GM18868 (cell line): ENCODE measurements around the gene MOK.
"Not testable (repeated sequence)": the region's sequence is repeated elsewhere in the genome, so short reads cannot be mapped to it uniquely, and the experiment has no call there.

ENCODE experiments used
- ATAC-seq: cut with Tn5 transposase; IDR thresholded peaks from one replicate; pipeline ENCODE4 v1.9.1; 2021; ENCODE audit warnings: mild to moderate bottlenecking, moderate library complexity; ENCODE audit not compliant: unreplicated experiment

MOK gene

GRCh38 chr14:102304611-102305506 is at the start of gene MOK:
Gene MOK (minus strand): TSS chr14:102305164. CDS start chr14:102304968, 196 bp downstream.
- ATAC-seq: peak; percentile 95

- ATAC-seq: no peak
These were observed 48.2 kb upstream of the MOK start for GRCh38 chr14:102353126-102353619.

GRCh38 chr14:102352213-102352612 is 47.2 kb upstream of the MOK start:
- ATAC-seq: no peak

- ATAC-seq: not testable (repeated sequence)
These were observed 46.6 kb upstream of the MOK start for GRCh38 chr14:102351593-102351992.

GRCh38 chr14:102351023-102351422 is 46.1 kb upstream of the MOK start:
- ATAC-seq: no peak

- no peak for ATAC-seq
These were observed 43.4 kb upstream of the MOK start for GRCh38 chr14:102348376-102348775.

- ATAC-seq: no peak
These were observed 41.7 kb upstream of the MOK start for GRCh38 chr14:102346645-102347044.

- no peak for ATAC-seq
These were observed 40.3 kb upstream of the MOK start for GRCh38 chr14:102345232-102345631.

GRCh38 chr14:102344485-102344884 is 39.5 kb upstream of the MOK start:
- no peak for ATAC-seq

- ATAC-seq: no peak
These were observed 39.1 kb upstream of the MOK start for GRCh38 chr14:102344084-102344483.

- no peak for ATAC-seq
These were observed 37.3 kb upstream of the MOK start for GRCh38 chr14:102342238-102342637.

GRCh38 chr14:102341566-102341965 is 36.6 kb upstream of the MOK start:
- no peak for ATAC-seq

GRCh38 chr14:102338724-102339123 is 33.8 kb upstream of the MOK start:
- ATAC-seq: no peak

- no peak for ATAC-seq
These were observed 30.2 kb upstream of the MOK start for GRCh38 chr14:102335163-102335562.

GRCh38 chr14:102333795-102334705 is 29.1 kb upstream of the MOK start:
- ATAC-seq: no peak

GRCh38 chr14:102333390-102333789 is 28.4 kb upstream of the MOK start:
- ATAC-seq: no peak

GRCh38 chr14:102330806-102331205 is 25.8 kb upstream of the MOK start:
- no peak for ATAC-seq

GRCh38 chr14:102329381-102329780 is 24.4 kb upstream of the MOK start:
- not testable (repeated sequence) for ATAC-seq

GRCh38 chr14:102326583-102326982 is 21.6 kb upstream of the MOK start:
- ATAC-seq: no peak

GRCh38 chr14:102325791-102326345 is 20.9 kb upstream of the MOK start:
- ATAC-seq: no peak

- ATAC-seq: no peak
These were observed 18.1 kb upstream of the MOK start for GRCh38 chr14:102323102-102323501.
